HepG2 (cell line): Measurements from ENCODE around the gene OR7G3. TPM values are rescaled to one million over a fixed set of nuclear protein-coding genes. Genes with fewer than 3 reads are reported as not detected.

Experiments used
- CREB1 ChIP-seq, 2 experiments: fragments of 450-650 bp in 1 of 2; IDR thresholded peaks; 2 replicates each; pipeline ENCODE4 v1.6.1; 2016 to 2017; ENCODE audit warnings: control low read depth in 1 of 2, mild to moderate bottlenecking in 1 of 2, missing compliant biosample characterization in 1 of 2, missing genetic modification characterization in 1 of 2
- ETV5 ChIP-seq: IDR thresholded peaks from 2 replicates; pipeline ENCODE4 v1.6.1; 2018; ENCODE audit warnings: missing biosample characterization, missing genetic modification reagents, inconsistent platforms, borderline replicate concordance
- FOXC1 ChIP-seq: sonication (generic); formaldehyde crosslinking; IDR thresholded peaks from 2 replicates; pipeline ENCODE4 v1.8.0; 2022; ENCODE audit warnings: mild to moderate bottlenecking, missing genetic modification reagents, borderline replicate concordance
- KLF16 ChIP-seq, 2 experiments: sonication (generic) in 1 of 2; formaldehyde crosslinking in 1 of 2; IDR thresholded peaks; 2 replicates each; pipeline versions ENCODE4 v1.6.1 to v1.8.0; 2016 to 2023; ENCODE audit warnings: missing genetic modification reagents in 2 of 2, missing compliant biosample characterization in 1 of 2
- NFRKB ChIP-seq: fragments of 450-650 bp; IDR thresholded peaks from 2 replicates; pipeline ENCODE4 v1.6.1; 2017
- PCBP2 ChIP-seq: fragments of 200-400 bp; formaldehyde crosslinking; optimal IDR thresholded peaks from 2 replicates; pipeline ENCODE3; 2018; ENCODE audit warnings: low read length, low read depth; ENCODE audit not compliant: poor library complexity, severe bottlenecking
- SUZ12 ChIP-seq: fragments of 150-350 bp; IDR thresholded peaks from 2 replicates; pipeline ENCODE4 v1.6.1; 2014; ENCODE audit warnings: low read depth, low read length
- ZBTB26 ChIP-seq: IDR thresholded peaks from 2 replicates; pipeline ENCODE4 v1.6.1; 2016; ENCODE audit warnings: missing compliant biosample characterization, missing genetic modification reagents, borderline replicate concordance
- ZNF124 ChIP-seq: sonication (generic); formaldehyde crosslinking; IDR thresholded peaks from 2 replicates; pipeline ENCODE4 v1.4.0; 2020; ENCODE audit warnings: missing genetic modification reagents
- ZNF280D ChIP-seq: sonication (generic); formaldehyde crosslinking; IDR thresholded peaks from 2 replicates; pipeline ENCODE4 v1.5.1; 2020; ENCODE audit warnings: mild to moderate bottlenecking, missing genetic modification reagents
- ZNF281 ChIP-seq: sonication (generic); formaldehyde crosslinking; IDR thresholded peaks from 2 replicates; pipeline ENCODE4 v1.4.0; 2020; ENCODE audit warnings: missing genetic modification reagents, borderline replicate concordance
- ZNF367 ChIP-seq: sonication (generic); formaldehyde crosslinking; IDR thresholded peaks from 2 replicates; pipeline ENCODE4 v1.4.0; 2020; ENCODE audit warnings: missing genetic modification reagents, borderline replicate concordance
- ZNF556 ChIP-seq: sonication (generic); formaldehyde crosslinking; IDR thresholded peaks from 2 replicates; pipeline ENCODE4 v1.4.0; 2020; ENCODE audit warnings: mild to moderate bottlenecking, missing genetic modification reagents, borderline replicate concordance
- ZNF775 ChIP-seq: sonication (generic); formaldehyde crosslinking; IDR thresholded peaks from 2 replicates; pipeline ENCODE4 v1.4.0; 2020; ENCODE audit warnings: missing genetic modification reagents, mild to moderate bottlenecking, moderate library complexity, borderline replicate concordance
- ZNF776 ChIP-seq: sonication (generic); formaldehyde crosslinking; IDR thresholded peaks from 2 replicates; pipeline ENCODE4 v1.4.0; 2020; ENCODE audit warnings: mild to moderate bottlenecking, missing genetic modification reagents
- polyA plus RNA-seq, 8 experiments: library from polyadenylated mRNA; depleted of rRNA in 3 of 8; stranded (reverse) in 7 of 8; unstranded in 1 of 8; fragments of >200 nt; fragmentation: Illumina TruSeq in 4 of 8; extraction: Trizol in 4 of 8; gene quantifications; 2 replicates each; pipeline versions ENCODE4 v1.2.1 to v1.2.3, GENCODE V29; 2011 to 2016; ENCODE audit warnings: low read depth in 4 of 8, missing spikeins in 1 of 8, mixed read lengths in 1 of 8; ENCODE audit not compliant: insufficient read depth in 1 of 8
- total RNA-seq, 5 experiments: library from RNA; depleted of rRNA; stranded (reverse); fragments of >200 nt; fragmentation: Illumina TruSeq; extraction: Trizol; gene quantifications; 2 replicates each; pipeline ENCODE4 v1.2.3, GENCODE V29; 2016; ENCODE audit warnings: low read depth in 1 of 5
- TF ChIP-seq, protein P1 (sequence below): sonication (generic); formaldehyde crosslinking; IDR thresholded peaks from 2 replicates; pipeline ENCODE4 v1.4.0; 2020; ENCODE audit warnings: missing genetic modification reagents, mild to moderate bottlenecking, borderline replicate concordance

OR7G3 gene
- total and polyA plus RNA-seq, 2 of the 13 experiments (the other 11 are each of a cell fraction or from before 2014, with no cell fraction given), result not detected

- TF ChIP-seq ZNF281 (CRISPR knock-in tag), result peak; percentile 34; the same call in 1 of the 2 replicates
- no peak for TF ChIP-seq PCBP2
- 0 out of 2 replicates have a peak, but pooled peaks have one; percentile 45 for TF ChIP-seq ZNF124 (CRISPR knock-in tag)
- TF ChIP-seq, protein P1, sequence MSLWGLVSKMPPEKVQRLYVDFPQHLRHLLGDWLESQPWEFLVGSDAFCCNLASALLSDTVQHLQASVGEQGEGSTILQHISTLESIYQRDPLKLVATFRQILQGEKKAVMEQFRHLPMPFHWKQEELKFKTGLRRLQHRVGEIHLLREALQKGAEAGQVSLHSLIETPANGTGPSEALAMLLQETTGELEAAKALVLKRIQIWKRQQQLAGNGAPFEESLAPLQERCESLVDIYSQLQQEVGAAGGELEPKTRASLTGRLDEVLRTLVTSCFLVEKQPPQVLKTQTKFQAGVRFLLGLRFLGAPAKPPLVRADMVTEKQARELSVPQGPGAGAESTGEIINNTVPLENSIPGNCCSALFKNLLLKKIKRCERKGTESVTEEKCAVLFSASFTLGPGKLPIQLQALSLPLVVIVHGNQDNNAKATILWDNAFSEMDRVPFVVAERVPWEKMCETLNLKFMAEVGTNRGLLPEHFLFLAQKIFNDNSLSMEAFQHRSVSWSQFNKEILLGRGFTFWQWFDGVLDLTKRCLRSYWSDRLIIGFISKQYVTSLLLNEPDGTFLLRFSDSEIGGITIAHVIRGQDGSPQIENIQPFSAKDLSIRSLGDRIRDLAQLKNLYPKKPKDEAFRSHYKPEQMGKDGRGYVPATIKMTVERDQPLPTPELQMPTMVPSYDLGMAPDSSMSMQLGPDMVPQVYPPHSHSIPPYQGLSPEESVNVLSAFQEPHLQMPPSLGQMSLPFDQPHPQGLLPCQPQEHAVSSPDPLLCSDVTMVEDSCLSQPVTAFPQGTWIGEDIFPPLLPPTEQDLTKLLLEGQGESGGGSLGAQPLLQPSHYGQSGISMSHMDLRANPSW (CRISPR knock-in tag), result 0 out of 2 replicates have a peak, but pooled peaks have one; percentile 57
- no peak for TF ChIP-seq CREB1 (IDR thresholded peaks at IDR 0.05)
- TF ChIP-seq CREB1 (CRISPR knock-in tag; IDR thresholded peaks at IDR 0.05), result peak; percentile 91
- TF ChIP-seq SUZ12, result peak; percentile 79
- TF ChIP-seq KLF16 (CRISPR knock-in tag; IDR thresholded peaks at IDR 0.05), result peak in 1 of 2 experiments; percentile 58; a peak in 2 of 4 replicates
- TF ChIP-seq ETV5 (CRISPR knock-in tag), result peak; percentile 76; the same call in 1 of the 2 replicates
- TF ChIP-seq ZNF556 (CRISPR knock-in tag), result peak; percentile 57; the same call in 1 of the 2 replicates
- TF ChIP-seq FOXC1 (CRISPR knock-in tag), result no peak
- 0 out of 2 replicates have a peak, but pooled peaks have one; percentile 24 for TF ChIP-seq NFRKB
- TF ChIP-seq ZNF775 (CRISPR knock-in tag), result no peak
- TF ChIP-seq ZNF776 (CRISPR knock-in tag), result 0 out of 2 replicates have a peak, but pooled peaks have one; percentile 53
- TF ChIP-seq ZBTB26 (CRISPR knock-in tag), result peak; percentile 53; the same call in 1 of the 2 replicates
- no peak for TF ChIP-seq ZNF280D (CRISPR knock-in tag)
- no peak for TF ChIP-seq ZNF367
These were observed 13.6 kb upstream of the OR7G3 start, which contains the start of gene ZNF317 (continued) for GRCh38 chr19:9140159-9140874.
